OCI-LY7 (cell line): ENCODE measurements around the gene FOXP1. TPM values are rescaled to one million over a fixed set of nuclear protein-coding genes. Genes with fewer than 3 reads are reported as not detected.
A peak's percentile ranks its signal among the peaks of the same experiment; 100 is the strongest.

Experiments used
- BruUV-seq: library from RNA; stranded (reverse); fragments of 400-500 nt; replicated peaks from 2 replicates; lab custom pipeline; 2021; lab: Mats Ljungman, UMichigan
- CTCF ChIA-PET: fragments of 300-600 bp; sonication (Branson Sonifier 250); formaldehyde crosslinking; loops from one replicate; lab custom pipeline; 2022; ENCODE audit warnings: antibody characterized with exemption; ENCODE audit not compliant: unreplicated experiment; lab: Charles Lee
- POLR2A ChIA-PET: fragments of 300-600 bp; sonication (Branson Sonifier 250); formaldehyde crosslinking; loops from one replicate; lab custom pipeline; 2022; ENCODE audit warnings: antibody characterized with exemption; lab: Charles Lee
- DNase-seq: peaks from one replicate; pipeline ENCODE4 v3.0.0-alpha.2; 2015; ENCODE audit warnings: low spot score
- H2AFZ ChIP-seq: fragments of 200-600 bp; sonication (generic), shearing (Covaris generic); 2 replicates; pipeline ENCODE4 v1.6.1; 2014; ENCODE audit warnings: mild to moderate bottlenecking, antibody characterized with exemption, low read length, moderate library complexity
- H3K27ac ChIP-seq: fragments of 200-600 bp; sonication (generic); 2 replicates; pipeline ENCODE4 v1.5.1; 2014; ENCODE audit warnings: mixed run types, low read depth, mild to moderate bottlenecking, moderate library complexity, low read length, inconsistent platforms; ENCODE audit not compliant: poor library complexity, severe bottlenecking
- H3K36me3 ChIP-seq: fragments of 200-600 bp; sonication (generic); 2 replicates; pipeline ENCODE4 v1.6.1; 2014; ENCODE audit warnings: mild to moderate bottlenecking, antibody characterized with exemption, low read length, moderate library complexity, mixed read lengths; ENCODE audit not compliant: insufficient read depth
- H3K4me1 ChIP-seq: fragments of 200-600 bp; sonication (generic); 2 replicates; pipeline ENCODE4 v1.5.1; 2014; ENCODE audit warnings: mild to moderate bottlenecking, low read length; ENCODE audit not compliant: insufficient read depth, poor library complexity, severe bottlenecking
- H3K4me2 ChIP-seq: fragments of 200-600 bp; sonication (generic); 2 replicates; pipeline ENCODE4 v1.6.1; 2014; ENCODE audit warnings: mild to moderate bottlenecking, low read length
- H3K4me3 ChIP-seq: fragments of 200-600 bp; sonication (generic); 2 replicates; pipeline ENCODE4 v1.5.1; 2014; ENCODE audit warnings: mild to moderate bottlenecking, low read depth, low read length; ENCODE audit not compliant: poor library complexity, severe bottlenecking
- H3K79me2 ChIP-seq: fragments of 200-600 bp; sonication (generic); 2 replicates; pipeline ENCODE4 v1.6.1; 2016; ENCODE audit warnings: low read depth, mild to moderate bottlenecking, low read length, moderate library complexity, mixed read lengths; ENCODE audit not compliant: insufficient read depth
- H3K9me2 ChIP-seq: fragments of 200-600 bp; sonication (generic); 2 replicates; pipeline ENCODE4 v1.6.1; 2016; ENCODE audit warnings: mild to moderate bottlenecking, low read length, mixed read lengths; ENCODE audit not compliant: insufficient read depth
- H3K9me3 ChIP-seq: fragments of 200-600 bp; sonication (generic); 2 replicates; pipeline ENCODE4 v1.6.1; 2014; ENCODE audit warnings: mild to moderate bottlenecking, mixed run types, low read length, mixed read lengths
- H4K20me1 ChIP-seq: fragments of 200-600 bp; sonication (generic); 2 replicates; pipeline ENCODE4 v1.6.1; 2014; ENCODE audit warnings: mild to moderate bottlenecking, antibody characterized with exemption, low read length, moderate library complexity, mixed read lengths; ENCODE audit not compliant: insufficient read depth
- CTCF ChIP-seq: fragments of 200-600 bp; sonication (generic); conservative IDR thresholded peaks from 2 replicates; pipeline ENCODE4 v1.5.1; 2014; ENCODE audit warnings: mild to moderate bottlenecking, antibody characterized with exemption, low read length, moderate library complexity, mixed read lengths
- EZH2phosphoT487 ChIP-seq: fragments of 200-600 bp; sonication (generic); IDR thresholded peaks from 2 replicates; pipeline ENCODE4 v1.6.1; 2018; ENCODE audit warnings: low read depth, borderline replicate concordance, mild to moderate bottlenecking, mixed run types, antibody characterized with exemption, low read length, moderate library complexity, mixed read lengths
- intact Hi-C: fragments of 100-400 bp; cut with micrococcal nuclease; formaldehyde crosslinking; loops from one replicate; pipeline ENCODE4 v1.10.0; 2022; ENCODE audit not compliant: unreplicated experiment
- total RNA-seq, 2 experiments: library from RNA; depleted of rRNA in 1 of 2; stranded (reverse); fragments of >200 nt in 1 of 2; shearing (Covaris generic) in 1 of 2; gene quantifications; 2 replicates each; pipeline ENCODE4 v1.2.3, GENCODE V29; 2014 to 2022

Gene FOXP1
- total RNA-seq, 2 experiments from 2014 or later: 87.3 to 151 TPM

- no peak overlapping the region for H3K27ac ChIP-seq
- DNase-seq: no peak
- BruUV-seq: no TSS peak
- H3K9me2 ChIP-seq: no peaks in the 10 kb centered on the region
- H2AFZ ChIP-seq: no peak overlapping the region
- no peak overlapping the region for H3K4me3 ChIP-seq
- POLR2A ChIA-PET: interaction anchor here (0.6 kb wide), 1 partner anchor 276 kb away, joined by 4 read pairs; no protein-coding TSS in a partner anchor
- no peaks in the 10 kb centered on the region for H3K4me1 ChIP-seq
- CTCF ChIA-PET: no interaction called here
- no peaks in the 10 kb centered on the region for H3K79me2 ChIP-seq
- H3K9me3 ChIP-seq: no peaks in the 10 kb centered on the region
- peak overlapping the region; percentile 37; the same call in 1 of the 2 replicates for H3K4me2 ChIP-seq
- intact Hi-C loops: no loop called here
- H3K36me3 ChIP-seq: no peaks in the 10 kb centered on the region
- H4K20me1 ChIP-seq: peaks cover 13% of the 10 kb centered on the region
- TF ChIP-seq CTCF (no peak), EZH2phosphoT487 (no peak)
Measured at GRCh38 chr3:71304247-71304646, 279.3 kb downstream of the FOXP1 start.

- Histone ChIP-seq H2AFZ (no peak overlapping the region), H3K4me2 (peak overlapping the region; percentile 37; the same call in 1 of the 2 replicates), H3K79me2 (no peaks in the 10 kb centered on the region), H3K36me3 (no peaks in the 10 kb centered on the region), H3K9me2 (no peaks in the 10 kb centered on the region), H3K9me3 (no peaks in the 10 kb centered on the region), H3K27ac (no peak overlapping the region), H3K4me1 (no peaks in the 10 kb centered on the region), H4K20me1 (peaks cover 13% of the 10 kb centered on the region), H3K4me3 (no peak overlapping the region)
- TF ChIP-seq CTCF (no peak), EZH2phosphoT487 (no peak)
- no peak for DNase-seq
- ChIA-PET CTCF (no interaction called here), POLR2A (interaction anchor here (0.6 to 1.2 kb wide), 2 partner anchors 12 to 276 kb away, joined by 4 to 5 read pairs; no protein-coding TSS in a partner anchor)
- no TSS peak for BruUV-seq
- intact Hi-C loops: no loop called here
Measured at GRCh38 chr3:71303627-71304200, 279.8 kb downstream of the FOXP1 start.

GRCh38 chr3:71302604-71303003, 280.9 kb downstream of the FOXP1 start:
- Histone ChIP-seq H3K9me2 (no peaks in the 10 kb centered on the region), H3K9me3 (no peaks in the 10 kb centered on the region), H2AFZ (no peak overlapping the region), H3K4me2 (no peak overlapping the region), H3K79me2 (no peaks in the 10 kb centered on the region), H3K27ac (no peak overlapping the region), H3K4me1 (no peaks in the 10 kb centered on the region), H4K20me1 (peaks cover 13% of the 10 kb centered on the region), H3K36me3 (no peaks in the 10 kb centered on the region), H3K4me3 (no peak overlapping the region)
- CTCF ChIA-PET: no interaction called here
- no TSS peak for BruUV-seq
- TF ChIP-seq CTCF (no peak), EZH2phosphoT487 (no peak)
- intact Hi-C loops: no loop called here
- DNase-seq: no peak
- POLR2A ChIA-PET: interaction anchor here (0.6 to 2.8 kb wide), 5 partner anchors 9 to 205 kb away, joined by 3 to 9 read pairs (median 3); no protein-coding TSS in a partner anchor
